CD4-positive, CD25-positive, alpha-beta regulatory T cell (primary cell): ENCODE results near the gene GUK1. TPM values are rescaled to one million over a fixed set of nuclear protein-coding genes. Genes with fewer than 3 reads are reported as not detected.

Experiments
- ATAC-seq, 2 donors: fragments of 150-1000 bp; cut with Tn5 transposase; one replicate each; pipeline ENCODE4 v1.10.0; 2021; ENCODE audit warnings: low read depth in 2 of 2, moderate number of reproducible peaks in 2 of 2, moderate library complexity in 1 of 2
- DNase-seq, 3 donors: peaks; one replicate each; pipeline versions ENCODE4 v3.0.0 to v3.0.0-alpha.2; 2012 to 2022; ENCODE audit warnings: mixed read lengths in 1 of 3
- H3K27ac ChIP-seq: one replicate; pipeline ENCODE4 v1.7.0; 2013; ENCODE audit warnings: mild to moderate bottlenecking, low read length; ENCODE audit not compliant: insufficient read depth, poor library complexity, severe bottlenecking
- H3K27me3 ChIP-seq: one replicate; pipeline ENCODE4 v1.7.0; 2013; ENCODE audit warnings: low read length; ENCODE audit not compliant: control insufficient read depth, insufficient read depth
- H3K36me3 ChIP-seq: one replicate; pipeline ENCODE4 v1.7.0; 2013; ENCODE audit warnings: mild to moderate bottlenecking, low read length, moderate library complexity; ENCODE audit not compliant: control insufficient read depth, insufficient read depth
- H3K4me1 ChIP-seq: 2 replicates; pipeline ENCODE4 v1.7.0; 2013; ENCODE audit warnings: mild to moderate bottlenecking, low read length; ENCODE audit not compliant: insufficient read depth, control insufficient read depth, poor library complexity, severe bottlenecking
- H3K4me3 ChIP-seq: one replicate; pipeline ENCODE4 v1.7.0; 2013; ENCODE audit warnings: low read depth, mild to moderate bottlenecking, low read length, moderate library complexity
- H3K9me3 ChIP-seq, 2 experiments: 1 replicate in 1 of 2; 2 replicates in 1 of 2; pipeline ENCODE4 v1.7.0; 2013; ENCODE audit warnings: low read length in 2 of 2, mild to moderate bottlenecking in 1 of 2, moderate library complexity in 1 of 2; ENCODE audit not compliant: control insufficient read depth in 2 of 2
- H3K27ac Mint-ChIP-seq, 3 donors: one replicate each; pipeline ENCODE4 v1.8.0; 2020 to 2022; ENCODE audit warnings: mild to moderate bottlenecking in 3 of 3, mixed read lengths in 3 of 3, moderate library complexity in 2 of 3
- H3K27me3 Mint-ChIP-seq: one replicate; pipeline ENCODE4 v1.8.0; 2022; ENCODE audit warnings: mild to moderate bottlenecking, mixed read lengths
- H3K36me3 Mint-ChIP-seq: one replicate; pipeline ENCODE4 v1.8.0; 2020; ENCODE audit warnings: mixed read lengths
- H3K4me1 Mint-ChIP-seq, 4 donors: one replicate each; pipeline ENCODE4 v1.8.0; 2020 to 2022; ENCODE audit warnings: mixed read lengths in 4 of 4, mild to moderate bottlenecking in 1 of 4
- H3K4me3 Mint-ChIP-seq, 4 donors: one replicate each; pipeline ENCODE4 v1.8.0; 2020 to 2022; ENCODE audit warnings: mild to moderate bottlenecking in 4 of 4, mixed read lengths in 4 of 4, moderate library complexity in 3 of 4
- H3K9me3 Mint-ChIP-seq, 7 donors: one replicate each; pipeline ENCODE4 v1.8.0; 2020 to 2022; ENCODE audit warnings: mixed read lengths in 7 of 7, mild to moderate bottlenecking in 3 of 7, moderate library complexity in 2 of 7
- polyA plus RNA-seq, 4 donors: library from polyadenylated mRNA; unstranded; fragments of 300-500 nt; fragmentation: Illumina TruSeq; gene quantifications; one replicate each; pipeline ENCODE4 v1.2.3, GENCODE V29; 2021
- total RNA-seq: library from RNA; stranded (reverse); gene quantifications from one replicate; pipeline ENCODE4 v1.2.3, GENCODE V29; 2022

The GUK1 gene
- total and polyA plus RNA-seq, 5 donors from 2014 or later, result 270 to 413 (median 350) TPM

DNA sequence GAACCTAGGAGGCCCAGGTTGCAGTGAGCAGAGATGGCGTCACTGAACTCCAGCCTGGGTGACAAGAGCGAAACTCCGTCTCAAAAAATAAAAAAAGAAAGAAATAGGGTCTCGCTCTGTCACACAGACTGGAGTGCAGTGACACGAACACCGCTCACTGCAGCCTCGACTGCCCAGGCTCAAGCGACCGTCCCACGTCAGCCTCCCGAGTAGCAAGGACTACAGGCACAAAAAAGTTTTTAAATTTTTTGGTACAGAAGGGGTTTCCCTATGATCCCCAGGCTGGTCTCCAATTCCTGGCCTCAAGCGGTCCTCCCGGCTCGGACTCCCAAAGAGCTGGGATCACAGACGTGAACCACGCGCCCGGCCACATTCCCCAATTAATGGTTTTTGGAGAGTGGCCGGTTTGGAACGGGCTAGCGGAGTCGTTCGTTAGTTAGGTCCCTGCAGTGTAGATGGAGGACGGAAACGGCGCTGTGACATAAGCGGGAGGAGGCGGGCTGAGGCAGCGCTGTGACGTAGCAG is 611 bp upstream of the GUK1 start:
- Mint-ChIP-seq H3K27ac (peak overlapping the region; percentile 98 to 100 (median 99)), H3K4me3 (peak overlapping the region; percentile 91 to 96 (median 94)), H3K4me1 (peaks cover 0 to 43% (median 20%) of the 10 kb centered on the region in 4 donors), H3K27me3 (peaks cover 47% of the 10 kb centered on the region), H3K9me3 (no peaks in the 10 kb centered on the region), H3K36me3 (no peaks in the 10 kb centered on the region)
- Histone ChIP-seq H3K27ac (peak overlapping the region; percentile 98), H3K4me3 (peak overlapping the region; percentile 71), H3K27me3 (peaks cover 2% of the 10 kb centered on the region), H3K9me3 (no peaks in the 10 kb centered on the region), H3K36me3 (no peaks in the 10 kb centered on the region), H3K4me1 (peaks cover 41% of the 10 kb centered on the region)
- no peak for DNase-seq
- ATAC-seq, result no peak

DNA sequence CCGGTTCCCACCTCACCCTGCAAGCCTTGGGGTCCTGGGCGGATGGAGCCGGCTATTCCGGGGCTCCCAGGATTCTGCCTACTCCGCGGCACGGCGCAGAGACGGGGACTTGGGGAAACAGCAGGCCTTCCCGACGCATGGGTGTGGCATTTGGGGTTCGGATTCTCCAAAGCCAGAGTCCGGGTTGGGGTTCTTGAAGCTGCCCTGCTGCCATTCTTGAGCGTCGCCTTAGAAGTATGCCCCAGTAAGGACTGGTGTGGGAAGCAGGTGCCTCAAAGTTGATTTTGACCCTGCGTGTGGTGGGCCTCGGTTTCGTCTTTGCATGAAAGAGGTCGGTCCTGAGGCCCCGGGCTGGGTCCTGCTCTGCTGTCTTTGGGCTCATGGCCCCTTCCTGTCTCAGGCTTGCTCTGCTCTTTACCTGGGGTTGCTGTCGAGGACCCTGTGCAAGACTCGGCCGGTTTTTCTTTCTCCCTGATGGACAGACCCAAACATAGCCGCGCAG is 696 bp downstream of the GUK1 start:
- Histone ChIP-seq H3K4me3 (peak overlapping the region; percentile 77), H3K36me3 (peaks cover 5% of the 10 kb centered on the region), H3K9me3 (no peaks in the 10 kb centered on the region), H3K4me1 (peaks cover 45% of the 10 kb centered on the region), H3K27ac (peak overlapping the region; percentile 98), H3K27me3 (peaks cover 2% of the 10 kb centered on the region)
- ATAC-seq, result no peak
- Mint-ChIP-seq H3K27me3 (peaks cover 36% of the 10 kb centered on the region), H3K4me1 (peaks cover 0 to 48% (median 20%) of the 10 kb centered on the region in 4 donors), H3K36me3 (no peaks in the 10 kb centered on the region), H3K9me3 (no peaks in the 10 kb centered on the region), H3K4me3 (peak overlapping the region; percentile 91 to 96 (median 94)), H3K27ac (peak overlapping the region; percentile 95 to 100 (median 99))
- no peak for DNase-seq

DNA sequence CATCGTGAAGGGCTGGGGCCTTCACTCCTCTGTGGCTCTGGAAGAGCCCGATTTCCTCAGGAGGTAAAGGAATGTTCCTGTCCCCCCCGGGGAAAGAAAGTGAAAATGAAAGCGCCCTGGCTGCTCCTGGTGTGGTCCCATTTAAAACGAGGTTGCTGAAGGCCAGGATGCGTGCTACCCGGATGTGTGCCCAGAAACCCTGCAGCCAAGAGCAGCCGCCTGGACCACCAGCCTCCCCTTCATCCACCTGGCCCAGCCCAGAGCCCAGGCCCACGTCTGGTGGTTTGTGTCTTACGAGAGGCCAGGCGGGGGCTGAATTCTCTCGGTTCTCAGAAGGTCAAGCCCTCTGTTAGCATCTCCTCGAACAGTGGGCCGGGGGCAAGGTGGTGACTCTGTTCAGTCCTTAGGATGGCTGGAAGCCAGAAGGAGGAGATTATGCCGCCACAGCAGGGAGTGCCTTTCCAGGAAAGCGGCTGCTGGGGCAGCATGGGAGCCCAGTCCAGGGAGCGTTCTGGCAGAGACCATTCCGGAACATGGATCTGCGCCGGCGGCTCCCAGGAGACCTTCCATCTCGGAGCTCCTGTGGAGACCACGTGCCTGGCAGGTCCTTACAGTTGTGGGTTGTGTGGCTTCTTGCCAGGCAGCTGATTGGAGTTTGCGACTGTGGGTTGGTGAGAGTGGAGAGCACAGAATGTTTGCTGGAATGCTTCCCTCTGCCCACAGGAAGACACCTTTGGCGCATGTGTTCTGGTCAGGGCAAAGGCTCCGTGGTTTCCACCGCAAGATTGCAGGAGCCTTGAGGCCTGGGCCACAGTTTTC is 1.4 kb downstream of the GUK1 start:
- peak overlapping the region; percentile 91 to 96 (median 94) for H3K4me3 Mint-ChIP-seq
- peaks cover 29% of the 10 kb centered on the region for H3K27me3 Mint-ChIP-seq
- Histone ChIP-seq H3K27me3 (peaks cover 2% of the 10 kb centered on the region), H3K4me1 (peaks cover 45% of the 10 kb centered on the region), H3K4me3 (peak overlapping the region; percentile 77), H3K9me3 (no peaks in the 10 kb centered on the region), H3K36me3 (peaks cover 9% of the 10 kb centered on the region), H3K27ac (peak overlapping the region; percentile 98)
- no peaks in the 10 kb centered on the region for H3K36me3 Mint-ChIP-seq
- no peaks in the 10 kb centered on the region for H3K9me3 Mint-ChIP-seq
- DNase-seq (peak in 1 of 3 donors; percentile 67), ATAC-seq (no peak)
- H3K4me1 Mint-ChIP-seq, result peaks cover 0 to 50% (median 20%) of the 10 kb centered on the region in 4 donors
- peak overlapping the region; percentile 95 to 100 (median 99) for H3K27ac Mint-ChIP-seq

DNA sequence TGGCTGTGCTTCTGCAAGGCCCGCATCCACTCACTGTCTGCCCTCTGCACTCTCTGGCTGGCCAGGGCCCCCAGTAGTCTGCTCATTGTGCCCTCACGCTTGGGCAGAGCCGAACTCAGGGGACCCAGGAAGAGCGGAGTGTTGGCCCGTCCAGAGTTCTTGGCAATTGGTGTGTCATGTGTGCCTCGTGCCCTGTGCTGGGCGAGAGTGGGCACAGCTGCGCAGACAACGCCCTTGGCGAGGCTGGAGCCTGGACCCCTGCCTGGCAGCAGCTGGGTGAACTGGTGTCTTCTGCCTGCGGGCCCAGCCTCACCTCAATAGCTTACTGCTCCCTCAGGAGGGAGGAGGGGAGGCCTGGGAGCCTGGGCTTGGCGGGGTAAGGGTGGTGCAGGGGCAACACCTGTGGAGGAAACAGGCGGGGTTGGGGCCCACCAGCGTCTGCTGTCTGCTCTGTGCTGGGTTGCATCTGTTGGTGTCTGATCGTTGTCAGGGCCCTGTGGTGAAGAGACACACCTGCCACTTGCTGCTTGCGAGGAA is 2.1 kb downstream of the GUK1 start:
- Mint-ChIP-seq H3K36me3 (no peaks in the 10 kb centered on the region), H3K9me3 (no peaks in the 10 kb centered on the region), H3K4me1 (peaks cover 0 to 53% (median 20%) of the 10 kb centered on the region in 4 donors), H3K4me3 (peak overlapping the region in 3 of 4 donors; percentile 66 to 96 (median 92)), H3K27ac (peak overlapping the region in 2 of 3 donors; percentile 99 to 100), H3K27me3 (peaks cover 21% of the 10 kb centered on the region)
- Histone ChIP-seq H3K27me3 (peaks cover 2% of the 10 kb centered on the region), H3K4me3 (no peak overlapping the region), H3K9me3 (no peaks in the 10 kb centered on the region), H3K27ac (peak overlapping the region; percentile 19), H3K36me3 (peaks cover 15% of the 10 kb centered on the region), H3K4me1 (peaks cover 45% of the 10 kb centered on the region)
- DNase-seq (peak in 1 of 3 donors; percentile 37), ATAC-seq (no peak)

DNA sequence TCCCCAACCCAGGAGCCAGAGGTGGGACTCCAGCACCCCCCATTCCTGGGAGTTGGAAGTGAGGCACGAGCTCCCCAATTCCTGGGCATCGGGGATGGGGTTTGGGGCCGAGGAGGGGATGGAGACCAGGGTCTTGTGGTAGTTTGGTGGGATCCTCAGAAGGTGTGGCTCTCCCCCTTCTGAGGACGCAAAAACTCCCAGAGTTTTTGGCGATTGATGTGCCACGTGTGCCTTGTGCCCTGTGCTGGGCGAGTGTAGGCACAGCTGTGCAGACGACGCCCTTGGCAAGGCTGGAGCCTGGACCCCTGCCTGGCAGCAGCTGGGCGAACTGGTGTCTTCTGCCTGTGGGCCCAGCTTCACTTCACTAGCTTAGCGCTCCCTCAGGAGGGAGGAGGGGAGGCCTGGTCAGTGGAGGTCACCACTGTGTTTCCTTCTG is 2.6 kb downstream of the GUK1 start:
- Mint-ChIP-seq H3K9me3 (no peaks in the 10 kb centered on the region), H3K4me3 (peak overlapping the region; percentile 66 to 96 (median 92)), H3K27ac (peak overlapping the region in 2 of 3 donors; percentile 99 to 100), H3K36me3 (no peaks in the 10 kb centered on the region), H3K27me3 (peaks cover 16% of the 10 kb centered on the region), H3K4me1 (peaks cover 0 to 53% (median 20%) of the 10 kb centered on the region in 4 donors)
- Histone ChIP-seq H3K36me3 (peaks cover 20% of the 10 kb centered on the region), H3K9me3 (no peaks in the 10 kb centered on the region), H3K27me3 (peaks cover 1% of the 10 kb centered on the region), H3K27ac (no peak overlapping the region), H3K4me3 (no peak overlapping the region), H3K4me1 (peaks cover 45% of the 10 kb centered on the region)
- ATAC-seq (no peak), DNase-seq (no peak)

DNA sequence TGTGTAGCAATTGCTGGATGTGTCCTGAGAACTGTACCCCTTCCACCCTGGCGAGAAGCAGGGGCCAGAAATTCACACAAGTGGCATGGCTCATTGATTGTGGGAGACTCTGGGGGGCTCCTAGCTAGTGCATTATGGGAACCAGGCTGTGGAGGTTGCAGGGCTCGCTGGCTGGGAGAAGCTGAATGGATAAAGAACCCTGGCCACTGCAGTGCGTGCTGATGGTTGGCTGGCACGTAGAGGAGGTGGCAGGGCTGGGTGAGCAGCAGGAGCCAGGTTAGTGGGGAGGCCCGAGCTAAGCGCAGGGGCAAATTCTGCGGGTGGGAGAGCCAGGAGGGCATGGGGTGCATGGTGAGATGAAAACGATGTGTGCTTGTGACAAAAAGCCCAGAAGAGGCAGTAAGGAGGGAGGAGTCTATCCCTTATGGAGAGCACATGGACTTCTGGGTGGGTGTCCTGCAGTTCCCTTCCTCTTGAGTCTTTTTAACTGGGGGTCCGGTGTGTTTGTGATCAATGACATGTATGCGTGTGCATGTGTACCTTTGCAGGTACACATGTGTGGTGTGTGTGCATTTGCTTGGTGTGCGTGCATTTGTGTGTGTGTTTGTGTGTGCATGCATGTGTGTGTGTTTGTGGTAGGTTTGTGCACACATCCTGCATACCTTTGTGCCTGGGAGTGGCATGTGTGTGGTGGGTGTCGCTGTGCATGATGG is 3.6 kb downstream of the GUK1 start:
- Mint-ChIP-seq H3K27ac (peak overlapping the region in 1 of 3 donors; percentile 69), H3K4me3 (peak overlapping the region; percentile 54 to 92 (median 76)), H3K27me3 (peaks cover 7% of the 10 kb centered on the region), H3K4me1 (peaks cover 0 to 53% (median 20%) of the 10 kb centered on the region in 4 donors), H3K36me3 (no peaks in the 10 kb centered on the region), H3K9me3 (no peaks in the 10 kb centered on the region)
- ATAC-seq (no peak), DNase-seq (no peak)
- peaks cover 45% of the 10 kb centered on the region for H3K4me1 ChIP-seq
- H3K36me3 ChIP-seq, result peaks cover 23% of the 10 kb centered on the region
- no peak overlapping the region for H3K27ac ChIP-seq
- no peak overlapping the region for H3K4me3 ChIP-seq
- no peaks in the 10 kb centered on the region for H3K27me3 ChIP-seq
- no peaks in the 10 kb centered on the region for H3K9me3 ChIP-seq
